Esophagus muscularis mucosa (tissue), 4 donors: ENCODE measurements around the gene PACRG.

Source experiments
- CTCF ChIP-seq, 3 experiments: fragments of 200-600 bp in 2 of 3; fragments of 450-650 bp in 1 of 3; sonication (generic) in 2 of 3; IDR thresholded peaks; one replicate each; pipeline ENCODE4 v1.5.1; 2017 to 2019; ENCODE audit warnings: antibody characterized with exemption in 3 of 3, mild to moderate bottlenecking in 2 of 3, moderate library complexity in 1 of 3
- EP300 ChIP-seq: sonication (generic); formaldehyde crosslinking; IDR thresholded peaks from one replicate; pipeline ENCODE4 v1.6.1; 2017; ENCODE audit warnings: antibody characterized with exemption
- POLR2A ChIP-seq: fragments of 450-650 bp; IDR thresholded peaks from one replicate; pipeline ENCODE4 v1.6.1; 2017; ENCODE audit warnings: antibody characterized with exemption, moderate library complexity, mild to moderate bottlenecking, low read depth

GRCh38 chr6:162701551-162701950, 26.2 kb upstream of the PACRG start:
- TF ChIP-seq CTCF (IDR thresholded peaks at IDR 0.05): no peak
- no peak for TF ChIP-seq POLR2A
- no peak for TF ChIP-seq EP300
